ENCODE results near the gene LEF1. TPM values are rescaled to one million over a fixed set of nuclear protein-coding genes. Genes with fewer than 3 reads are reported as not detected.

Gene LEF1
- total RNA-seq, 1 donor from 2014 or later, result 16.6 TPM

GRCh38 chr4:108047199-108047598 is 121.5 kb downstream of the LEF1 start:
- H3K79me2 ChIP-seq (ENCODE audit: insufficient read depth, low read length), result no peaks in the 10 kb centered on the region
- Mint-ChIP-seq H3K36me3 (ENCODE audit: low read depth, unreplicated experiment) (peaks cover 16% of the 10 kb centered on the region), H3K4me3 (ENCODE audit: unreplicated experiment) (no peak overlapping the region), H3K27me3 (ENCODE audit: low read depth, unreplicated experiment) (peaks cover 4% of the 10 kb centered on the region), H3K27ac (ENCODE audit: unreplicated experiment) (no peak overlapping the region), H3K9me3 (ENCODE audit: unreplicated experiment) (no peaks in the 10 kb centered on the region), H3K4me1 (ENCODE audit: low read depth, unreplicated experiment) (peaks cover 3% of the 10 kb centered on the region)
- FAIRE-seq (no peak), DNase-seq (ENCODE audit: low read depth) (no peak)
- no peaks in the 10 kb centered on the region for H3K9me3 ChIP-seq (ENCODE audit: insufficient read depth, low read depth, low read length)
- H2AFZ ChIP-seq (ENCODE audit: low read depth, low read length), result no peak overlapping the region
- no peaks in the 10 kb centered on the region for H3K27me3 ChIP-seq (ENCODE audit: insufficient read depth, low read length)
- no peak overlapping the region for H3K27ac ChIP-seq (ENCODE audit: low read depth, low read length)
- H3K4me2 ChIP-seq (ENCODE audit: low read length), result no peak overlapping the region
- peaks cover 8% of the 10 kb centered on the region for H3K4me1 ChIP-seq (ENCODE audit: insufficient read depth, low read length)
- no peak for TF ChIP-seq EZH2 (IDR thresholded peaks at IDR 0.05; ENCODE audit: insufficient read depth, low read length)
- TF ChIP-seq CTCF (IDR thresholded peaks at IDR 0.05; ENCODE audit: insufficient read depth, low read depth, low read length), result no peak
- H3K4me3 ChIP-seq (ENCODE audit: insufficient read depth, low read depth, low read length), result no peak overlapping the region
- no peaks in the 10 kb centered on the region for H4K20me1 ChIP-seq (ENCODE audit: insufficient read depth, low read length)
- no peaks in the 10 kb centered on the region for H3K36me3 ChIP-seq (ENCODE audit: insufficient read depth, low read length)
- no peak overlapping the region for H3K9ac ChIP-seq (ENCODE audit: low read length)

GRCh38 chr4:108045687-108046024 is 123.1 kb downstream of the LEF1 start:
- H3K4me1 Mint-ChIP-seq (ENCODE audit: low read depth, unreplicated experiment), result no peaks in the 10 kb centered on the region
- TF ChIP-seq CTCF (IDR thresholded peaks at IDR 0.05; ENCODE audit: insufficient read depth, low read depth, low read length) (no peak), EZH2 (IDR thresholded peaks at IDR 0.05; ENCODE audit: insufficient read depth, low read length) (no peak)
- Histone ChIP-seq H3K79me2 (ENCODE audit: insufficient read depth, low read length) (no peaks in the 10 kb centered on the region), H3K4me2 (ENCODE audit: low read length) (no peak overlapping the region), H2AFZ (ENCODE audit: low read depth, low read length) (no peak overlapping the region), H3K36me3 (ENCODE audit: insufficient read depth, low read length) (no peaks in the 10 kb centered on the region), H3K27me3 (ENCODE audit: insufficient read depth, low read length) (no peaks in the 10 kb centered on the region), H3K9me3 (ENCODE audit: insufficient read depth, low read depth, low read length) (no peaks in the 10 kb centered on the region), H4K20me1 (ENCODE audit: insufficient read depth, low read length) (no peaks in the 10 kb centered on the region), H3K4me3 (ENCODE audit: insufficient read depth, low read depth, low read length) (no peak overlapping the region), H3K27ac (ENCODE audit: low read depth, low read length) (no peak overlapping the region), H3K4me1 (ENCODE audit: insufficient read depth, low read length) (peaks cover 8% of the 10 kb centered on the region), H3K9ac (ENCODE audit: low read length) (no peak overlapping the region)
- peaks cover 16% of the 10 kb centered on the region for H3K36me3 Mint-ChIP-seq (ENCODE audit: low read depth, unreplicated experiment)
- no peak overlapping the region for H3K4me3 Mint-ChIP-seq (ENCODE audit: unreplicated experiment)
- no peak for FAIRE-seq
- peaks cover 4% of the 10 kb centered on the region for H3K27me3 Mint-ChIP-seq (ENCODE audit: low read depth, unreplicated experiment)
- no peak overlapping the region for H3K27ac Mint-ChIP-seq (ENCODE audit: unreplicated experiment)
- DNase-seq (ENCODE audit: low read depth), result peak; percentile 18
- H3K9me3 Mint-ChIP-seq (ENCODE audit: unreplicated experiment), result no peaks in the 10 kb centered on the region

- Histone ChIP-seq H3K4me3 (ENCODE audit: insufficient read depth, low read depth, low read length) (no peak overlapping the region), H3K36me3 (ENCODE audit: insufficient read depth, low read length) (no peaks in the 10 kb centered on the region), H3K27ac (ENCODE audit: low read depth, low read length) (no peak overlapping the region), H4K20me1 (ENCODE audit: insufficient read depth, low read length) (no peaks in the 10 kb centered on the region), H3K27me3 (ENCODE audit: insufficient read depth, low read length) (no peaks in the 10 kb centered on the region), H3K9ac (ENCODE audit: low read length) (no peak overlapping the region), H2AFZ (ENCODE audit: low read depth, low read length) (no peak overlapping the region), H3K4me1 (ENCODE audit: insufficient read depth, low read length) (peaks cover 8% of the 10 kb centered on the region), H3K79me2 (ENCODE audit: insufficient read depth, low read length) (no peaks in the 10 kb centered on the region), H3K4me2 (ENCODE audit: low read length) (no peak overlapping the region), H3K9me3 (ENCODE audit: insufficient read depth, low read depth, low read length) (no peaks in the 10 kb centered on the region)
- H3K4me1 Mint-ChIP-seq (ENCODE audit: low read depth, unreplicated experiment), result no peaks in the 10 kb centered on the region
- no peak for TF ChIP-seq EZH2 (IDR thresholded peaks at IDR 0.05; ENCODE audit: insufficient read depth, low read length)
- no peak for TF ChIP-seq CTCF (IDR thresholded peaks at IDR 0.05; ENCODE audit: insufficient read depth, low read depth, low read length)
- H3K9me3 Mint-ChIP-seq (ENCODE audit: unreplicated experiment), result no peaks in the 10 kb centered on the region
- DNase-seq (ENCODE audit: low read depth), result peak; percentile 24
- no peak overlapping the region for H3K4me3 Mint-ChIP-seq (ENCODE audit: unreplicated experiment)
- H3K27ac Mint-ChIP-seq (ENCODE audit: unreplicated experiment), result no peak overlapping the region
- FAIRE-seq, result no peak
- H3K36me3 Mint-ChIP-seq (ENCODE audit: low read depth, unreplicated experiment), result peaks cover 16% of the 10 kb centered on the region
- peaks cover 4% of the 10 kb centered on the region for H3K27me3 Mint-ChIP-seq (ENCODE audit: low read depth, unreplicated experiment)
These were observed 123.6 kb downstream of the LEF1 start for GRCh38 chr4:108044951-108045686.
